Astrocyte of the cerebellum (primary cell): Measurements from ENCODE around the gene SLC47A2.
A peak's percentile ranks its signal among the peaks of the same experiment; 100 is the strongest.

ENCODE experiments used
- DNase-seq: peaks from one replicate; pipeline ENCODE4 v3.0.0-alpha.2; 2011; ENCODE audit warnings: low read depth
- H3K4me3 ChIP-seq: 2 replicates; pipeline ENCODE4 v1.5.1; 2011; ENCODE audit warnings: mild to moderate bottlenecking, low read depth, low read length, moderate library complexity
- in situ Hi-C: cut with HindIII; loops from 2 replicates; pipeline ENCODE4 v1.10.0; 2017; ENCODE audit warnings: low sequenced_read_pairs
- TF ChIP-seq, protein P1 (sequence below): IDR thresholded peaks from 2 replicates; pipeline ENCODE4 v1.5.1; 2012; ENCODE audit warnings: low read length, low read depth, moderate library complexity, mild to moderate bottlenecking; ENCODE audit errors: missing control alignments

Gene SLC47A2

DNA sequence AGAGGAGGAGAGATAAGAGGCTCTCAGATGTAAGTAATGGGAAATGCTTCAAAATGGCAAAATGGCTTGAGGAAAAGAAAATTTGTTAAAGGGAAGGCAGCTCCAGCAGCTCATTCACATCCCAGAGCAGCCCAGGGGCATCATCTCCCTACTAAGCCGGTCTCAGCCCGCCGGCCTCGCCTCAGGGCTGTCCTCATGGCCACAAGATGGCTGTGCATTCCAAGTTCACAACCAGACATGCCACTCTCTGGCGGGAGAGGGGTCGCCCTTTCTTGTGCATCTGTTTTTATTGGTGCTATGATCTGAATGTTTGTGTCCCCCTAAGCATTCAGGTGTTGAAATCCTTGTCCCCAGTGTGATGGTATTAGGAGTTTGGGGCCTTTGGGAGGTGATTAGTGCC lies 13.5 kb upstream of the SLC47A2 start:
- DNase-seq: no peak
- in situ Hi-C loops: no loop called here
- no peak overlapping the region for H3K4me3 ChIP-seq
- TF ChIP-seq, protein P1, sequence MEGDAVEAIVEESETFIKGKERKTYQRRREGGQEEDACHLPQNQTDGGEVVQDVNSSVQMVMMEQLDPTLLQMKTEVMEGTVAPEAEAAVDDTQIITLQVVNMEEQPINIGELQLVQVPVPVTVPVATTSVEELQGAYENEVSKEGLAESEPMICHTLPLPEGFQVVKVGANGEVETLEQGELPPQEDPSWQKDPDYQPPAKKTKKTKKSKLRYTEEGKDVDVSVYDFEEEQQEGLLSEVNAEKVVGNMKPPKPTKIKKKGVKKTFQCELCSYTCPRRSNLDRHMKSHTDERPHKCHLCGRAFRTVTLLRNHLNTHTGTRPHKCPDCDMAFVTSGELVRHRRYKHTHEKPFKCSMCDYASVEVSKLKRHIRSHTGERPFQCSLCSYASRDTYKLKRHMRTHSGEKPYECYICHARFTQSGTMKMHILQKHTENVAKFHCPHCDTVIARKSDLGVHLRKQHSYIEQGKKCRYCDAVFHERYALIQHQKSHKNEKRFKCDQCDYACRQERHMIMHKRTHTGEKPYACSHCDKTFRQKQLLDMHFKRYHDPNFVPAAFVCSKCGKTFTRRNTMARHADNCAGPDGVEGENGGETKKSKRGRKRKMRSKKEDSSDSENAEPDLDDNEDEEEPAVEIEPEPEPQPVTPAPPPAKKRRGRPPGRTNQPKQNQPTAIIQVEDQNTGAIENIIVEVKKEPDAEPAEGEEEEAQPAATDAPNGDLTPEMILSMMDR: no peak

GRCh38 chr17:19728084-19728495 lies 11.7 kb upstream of the SLC47A2 start:
- TF ChIP-seq, protein P1: no peak
- in situ Hi-C loops: no loop called here
- H3K4me3 ChIP-seq: no peak overlapping the region
- peak; percentile 49 for DNase-seq

GRCh38 chr17:19727501-19728078 lies 11.2 kb upstream of the SLC47A2 start:
- in situ Hi-C loops: no loop called here
- DNase-seq: peak; percentile 38
- H3K4me3 ChIP-seq: no peak overlapping the region
- TF ChIP-seq, protein P1: no peak

DNA sequence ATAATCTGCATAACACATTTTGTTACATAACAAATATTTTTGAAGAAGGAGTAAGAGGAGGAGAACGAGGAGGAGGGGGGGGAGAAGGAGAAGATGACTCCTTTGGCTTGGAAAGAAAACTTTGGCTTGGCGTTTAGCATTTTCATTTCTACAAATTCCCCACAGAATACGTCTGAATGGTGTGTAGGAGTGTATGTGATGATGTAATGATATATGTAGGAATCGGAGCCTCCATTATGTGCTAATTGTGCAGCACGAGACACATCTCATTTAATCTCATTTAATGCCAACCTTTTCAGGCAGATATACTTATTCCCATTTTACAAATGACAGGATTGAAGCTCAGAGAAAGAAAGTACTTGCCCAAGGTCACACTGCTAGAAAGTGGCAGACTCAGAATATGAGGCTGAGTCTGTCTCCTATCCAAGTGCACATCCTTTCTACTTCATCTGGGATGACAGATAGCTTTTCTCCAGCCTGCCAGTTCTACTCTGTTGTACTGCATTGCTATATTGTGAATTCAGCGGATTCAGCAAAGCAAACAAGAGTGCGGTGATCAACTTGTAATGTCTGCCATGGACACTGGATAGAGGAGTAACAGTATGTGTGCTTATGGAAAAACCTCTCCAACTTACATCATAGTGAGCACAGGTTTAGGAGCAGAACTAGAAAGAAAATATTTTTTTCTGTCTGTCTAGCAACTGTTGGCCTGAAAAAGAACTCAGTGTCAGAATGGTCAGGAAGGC lies 10.4 kb upstream of the SLC47A2 start:
- no peak for DNase-seq

DNA sequence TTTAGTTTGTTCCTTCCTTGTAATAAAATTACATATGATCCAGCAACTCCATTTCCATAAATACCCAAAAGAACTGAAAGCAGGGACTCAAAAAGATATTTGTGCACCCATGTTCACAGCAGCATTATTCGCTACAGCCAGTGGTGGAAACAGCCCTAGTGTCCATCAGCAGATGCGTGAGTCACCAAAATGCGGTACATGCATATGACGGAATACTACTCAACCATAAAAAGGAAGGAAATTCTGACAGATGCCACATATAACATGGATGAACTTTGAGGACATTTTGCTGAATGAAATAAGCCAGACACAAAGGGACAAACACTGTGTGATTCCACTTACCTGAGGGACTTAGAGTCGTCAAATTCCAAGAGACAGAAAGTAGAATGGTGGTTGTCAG lies 9.1 kb upstream of the SLC47A2 start:
- no peak for DNase-seq
- no peak overlapping the region for H3K4me3 ChIP-seq
- in situ Hi-C loops: no loop called here
- TF ChIP-seq, protein P1: no peak

More for the DNA sequence above, 10.4 kb upstream of the SLC47A2 start:
- in situ Hi-C loops: no loop called here
- H3K4me3 ChIP-seq: no peak overlapping the region
- TF ChIP-seq, protein P1: no peak

DNA sequence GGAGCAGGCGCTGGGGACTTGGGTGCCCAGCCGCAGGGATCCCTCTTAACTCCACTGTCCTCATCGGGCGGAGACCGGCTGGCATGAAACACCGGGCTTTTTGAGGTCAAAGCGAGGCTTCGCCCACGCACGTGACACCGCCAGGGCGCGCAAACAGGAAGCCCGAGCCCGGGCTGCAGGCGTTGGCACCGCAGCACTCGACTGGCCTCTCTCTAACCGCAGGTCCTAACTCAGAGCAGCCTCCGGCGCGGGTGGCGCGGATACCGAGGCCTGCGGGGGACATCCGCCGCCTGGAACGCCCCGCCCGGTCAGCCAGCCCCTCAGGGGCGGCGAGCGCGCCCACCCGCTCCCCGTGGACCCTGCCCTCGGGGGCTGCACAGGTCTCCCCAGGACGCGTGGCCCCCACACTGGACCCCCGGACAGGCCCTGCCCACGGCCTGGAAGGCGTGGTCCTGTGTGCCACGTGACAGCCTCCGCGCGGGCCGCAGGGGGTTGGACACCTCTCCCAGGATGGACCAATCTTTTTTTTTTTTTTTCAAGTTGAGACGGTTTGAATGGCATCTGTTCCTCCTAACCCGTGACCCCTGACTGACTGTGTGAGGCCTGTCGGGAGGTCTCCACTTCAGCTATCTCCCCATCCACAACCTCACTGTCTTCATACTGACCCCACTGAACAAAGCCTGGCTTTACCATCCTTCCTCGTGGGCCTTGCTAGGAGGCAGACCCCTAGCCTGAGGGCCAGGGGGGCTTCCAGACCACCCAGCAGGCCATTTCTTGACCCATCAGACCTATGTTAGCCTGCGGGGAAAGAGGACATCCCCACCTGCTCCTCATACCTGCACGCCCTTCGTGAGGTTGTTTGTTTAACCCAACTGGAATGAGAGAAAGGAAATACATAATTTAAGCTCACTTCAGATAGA lies 8.4 kb upstream of the SLC47A2 start:
- in situ Hi-C loops: no loop called here
- no peak overlapping the region for H3K4me3 ChIP-seq
- DNase-seq: no peak
- TF ChIP-seq, protein P1: no peak
